Mesenchymal stem cell (in vitro differentiated cells and primary cell): ENCODE data around the gene SIRPD.

ENCODE experiments used
- DNase-seq: peaks from one replicate; pipeline ENCODE4 v3.0.0-alpha.2; 2013
- H2AFZ ChIP-seq: one replicate; pipeline ENCODE4 v1.6.1; 2013; ENCODE audit warnings: low read depth, mild to moderate bottlenecking, control low read depth, inconsistent platforms, low read length, moderate library complexity
- H2AK5ac ChIP-seq: 2 replicates; pipeline ENCODE4 v1.6.1; 2013; ENCODE audit warnings: low read length, moderate library complexity, mild to moderate bottlenecking, inconsistent platforms; ENCODE audit not compliant: severe bottlenecking
- H2BK120ac ChIP-seq: one replicate; pipeline ENCODE4 v1.6.1; 2013; ENCODE audit warnings: low read depth, mild to moderate bottlenecking, inconsistent platforms, low read length, moderate library complexity
- H2BK12ac ChIP-seq, 2 experiments: one replicate each; pipeline ENCODE4 v1.6.1; 2013; ENCODE audit warnings: inconsistent platforms in 2 of 2, low read length in 2 of 2, mild to moderate bottlenecking in 2 of 2, moderate library complexity in 2 of 2, control low read depth in 1 of 2
- H2BK15ac ChIP-seq: one replicate; pipeline ENCODE4 v1.6.1; 2013; ENCODE audit warnings: mild to moderate bottlenecking, low read depth, inconsistent platforms; ENCODE audit not compliant: poor library complexity, severe bottlenecking
- H2BK5ac ChIP-seq: 2 replicates; pipeline ENCODE4 v1.6.1; 2013; ENCODE audit warnings: low read depth, mild to moderate bottlenecking, low read length, control low read depth, inconsistent platforms; ENCODE audit not compliant: poor library complexity, severe bottlenecking
- H3K14ac ChIP-seq, 2 experiments: one replicate each; pipeline ENCODE4 v1.6.1; 2013; ENCODE audit warnings: inconsistent platforms in 2 of 2, low read length in 2 of 2, control low read depth in 1 of 2, mild to moderate bottlenecking in 1 of 2, moderate library complexity in 1 of 2
- H3K18ac ChIP-seq, 2 experiments: one replicate each; pipeline ENCODE4 v1.6.1; 2013; ENCODE audit warnings: inconsistent platforms in 2 of 2, low read length in 2 of 2, control low read depth in 1 of 2, low read depth in 1 of 2, mild to moderate bottlenecking in 1 of 2
- H3K23ac ChIP-seq, 2 experiments: one replicate each; pipeline ENCODE4 v1.6.1; 2013; ENCODE audit warnings: inconsistent platforms in 2 of 2, low read length in 2 of 2, mild to moderate bottlenecking in 2 of 2, moderate library complexity in 2 of 2, control low read depth in 1 of 2
- H3K27ac ChIP-seq: 2 replicates; pipeline ENCODE4 v1.5.1; 2013; ENCODE audit warnings: mild to moderate bottlenecking, moderate library complexity, low read length, control low read depth, inconsistent platforms; ENCODE audit not compliant: poor library complexity, severe bottlenecking
- H3K27me3 ChIP-seq, 2 experiments: 2 replicates each; pipeline versions ENCODE4 v1.6.1 to v1.7.0; 2013; ENCODE audit warnings: low read length in 2 of 2, mild to moderate bottlenecking in 2 of 2, moderate library complexity in 2 of 2, control low read depth in 1 of 2, inconsistent platforms in 1 of 2; ENCODE audit not compliant: control insufficient read depth in 1 of 2, insufficient read depth in 1 of 2
- H3K36me3 ChIP-seq, 2 experiments: 2 replicates each; pipeline versions ENCODE4 v1.6.1 to v1.7.0; 2013; ENCODE audit warnings: low read length in 2 of 2, control low read depth in 1 of 2, inconsistent platforms in 1 of 2, low read depth in 1 of 2, mild to moderate bottlenecking in 1 of 2; ENCODE audit not compliant: insufficient read depth in 2 of 2, control insufficient read depth in 1 of 2
- H3K4ac ChIP-seq, 2 experiments: one replicate each; pipeline ENCODE4 v1.6.1; 2013; ENCODE audit warnings: inconsistent platforms in 2 of 2, low read length in 2 of 2, mild to moderate bottlenecking in 2 of 2, moderate library complexity in 2 of 2, control low read depth in 1 of 2, low read depth in 1 of 2
- H3K4me1 ChIP-seq: 2 replicates; pipeline ENCODE4 v1.6.1; 2013; ENCODE audit warnings: low read depth, low read length, control low read depth; ENCODE audit not compliant: control insufficient read depth, insufficient read depth
- H3K4me2 ChIP-seq: 2 replicates; pipeline ENCODE4 v1.6.1; 2013; ENCODE audit warnings: low read length, mild to moderate bottlenecking, inconsistent platforms; ENCODE audit not compliant: poor library complexity, severe bottlenecking
- H3K4me3 ChIP-seq, 2 experiments: 2 replicates each; pipeline versions ENCODE4 v1.5.1 to v1.7.0; 2013; ENCODE audit warnings: low read length in 2 of 2, mild to moderate bottlenecking in 2 of 2, control low read depth in 1 of 2, low read depth in 1 of 2; ENCODE audit not compliant: insufficient read depth in 1 of 2
- H3K79me1 ChIP-seq: replicated peaks from 2 replicates; pipeline ENCODE4 v1.6.1; 2013; ENCODE audit warnings: mild to moderate bottlenecking, control low read depth, low read length, inconsistent platforms; ENCODE audit not compliant: poor library complexity, severe bottlenecking
- H3K9ac ChIP-seq: 2 replicates; pipeline ENCODE4 v1.7.0; 2013; ENCODE audit warnings: mild to moderate bottlenecking, low read length, moderate library complexity
- H3K9me3 ChIP-seq: 2 replicates; pipeline ENCODE4 v1.7.0; 2013; ENCODE audit warnings: mild to moderate bottlenecking, low read length; ENCODE audit not compliant: control insufficient read depth
- H4K8ac ChIP-seq: one replicate; pipeline ENCODE4 v1.6.1; 2013; ENCODE audit warnings: inconsistent platforms, mild to moderate bottlenecking, low read length, moderate library complexity
- H4K91ac ChIP-seq: one replicate; pipeline ENCODE4 v1.6.1; 2013; ENCODE audit warnings: mild to moderate bottlenecking, low read length, inconsistent platforms
- WGBS: methylation state at CpG from one replicate; pipeline ENCODE4 v1.1.7; 2013; ENCODE audit warnings: mixed read lengths; 5-methylcytosine and 5-hydroxymethylcytosine counted together

Gene SIRPD

GRCh38 chr20:1494436-1494835 lies 63.1 kb downstream of the SIRPD start:
- Histone ChIP-seq H3K79me1 (no peaks in the 10 kb centered on the region), H2AK5ac (no peak overlapping the region), H3K9ac (no peak overlapping the region), H3K4ac (no peak overlapping the region), H2BK12ac (no peak overlapping the region), H2BK5ac (no peak overlapping the region), H4K91ac (no peak overlapping the region), H2BK120ac (no peak overlapping the region), H2BK15ac (no peak overlapping the region), H3K27me3 (peaks cover 27 to 38% of the 10 kb centered on the region in 2 experiments), H3K4me2 (no peak overlapping the region), H3K27ac (no peak overlapping the region), H4K8ac (no peak overlapping the region), H3K18ac (no peak overlapping the region), H3K4me1 (no peaks in the 10 kb centered on the region), H3K4me3 (no peak overlapping the region), H3K23ac (no peak overlapping the region), H3K14ac (no peak overlapping the region), H2AFZ (no peak overlapping the region), H3K9me3 (peaks cover 5% of the 10 kb centered on the region), H3K36me3 (no peaks in the 10 kb centered on the region)
- no peak for DNase-seq
- WGBS = 23% methylated on average over 3 of the region's 3 CpGs

GRCh38 chr20:1493536-1493935 lies 64.0 kb downstream of the SIRPD start:
- Histone ChIP-seq H3K23ac (no peak overlapping the region), H3K18ac (no peak overlapping the region), H2BK12ac (no peak overlapping the region), H3K79me1 (no peaks in the 10 kb centered on the region), H2BK5ac (no peak overlapping the region), H3K4ac (no peak overlapping the region), H3K27ac (no peak overlapping the region), H3K9me3 (peaks cover 5% of the 10 kb centered on the region), H4K91ac (no peak overlapping the region), H3K9ac (no peak overlapping the region), H2BK15ac (no peak overlapping the region), H3K36me3 (no peaks in the 10 kb centered on the region), H3K4me1 (no peaks in the 10 kb centered on the region), H2AK5ac (no peak overlapping the region), H3K4me2 (no peak overlapping the region), H4K8ac (no peak overlapping the region), H3K27me3 (peaks cover 27 to 33% of the 10 kb centered on the region in 2 experiments), H2BK120ac (no peak overlapping the region), H3K14ac (no peak overlapping the region), H2AFZ (no peak overlapping the region), H3K4me3 (no peak overlapping the region)
- DNase-seq = no peak
- WGBS = 67% methylated on average over 1 of the region's 1 CpG

- 74% methylated on average over 2 of the region's 2 CpGs for WGBS
- Histone ChIP-seq H3K4me2 (no peak overlapping the region), H2BK15ac (no peak overlapping the region)
These were observed 65.5 kb downstream of the SIRPD start for GRCh38 chr20:1491860-1492642.

GRCh38 chr20:1491281-1491840 lies 66.1 kb downstream of the SIRPD start, which contains the start of gene SIRPB2:
TSS of gene SIRPB2 (minus strand) at chr20:1491420. CDS start at chr20:1491359, 61 bp downstream.
- Histone ChIP-seq H2BK5ac (no peak within 1 kb of the TSS), H2BK12ac (no peak within 1 kb of the TSS), H3K23ac (no peak within 1 kb of the TSS), H3K9me3 (peaks cover 5% of the 10 kb centered on the region), H3K79me1 (no peaks in the 10 kb centered on the region), H3K36me3 (no peaks in the 10 kb centered on the region), H2AFZ (no peak within 1 kb of the TSS), H4K8ac (no peak within 1 kb of the TSS), H3K27me3 (peaks cover 27 to 38% of the 10 kb centered on the region in 2 experiments), H3K14ac (no peak within 1 kb of the TSS), H2BK120ac (no peak within 1 kb of the TSS), H3K9ac (no peak within 1 kb of the TSS), H2AK5ac (no peak within 1 kb of the TSS), H3K4me2 (no peak within 1 kb of the TSS), H3K27ac (no peak within 1 kb of the TSS), H3K18ac (no peak within 1 kb of the TSS), H3K4me3 (no peak within 1 kb of the TSS), H2BK15ac (no peak within 1 kb of the TSS), H3K4ac (no peak within 1 kb of the TSS), H4K91ac (no peak within 1 kb of the TSS), H3K4me1 (no peaks in the 10 kb centered on the region)
- DNase-seq = no peak
- 92% methylated on average over 9 of the region's 11 CpGs for WGBS

More at GRCh38 chr20:1491860-1492642, 65.5 kb downstream of the SIRPD start:
- no peak for DNase-seq
- no peak overlapping the region for H4K91ac ChIP-seq
- no peak overlapping the region for H3K4ac ChIP-seq
- no peak overlapping the region for H3K4me3 ChIP-seq
- no peak overlapping the region for H3K23ac ChIP-seq
- no peak overlapping the region for H4K8ac ChIP-seq
- H3K27ac ChIP-seq = no peak overlapping the region
- H2AK5ac ChIP-seq = no peak overlapping the region
- H3K9ac ChIP-seq = no peak overlapping the region
- no peak overlapping the region for H2BK12ac ChIP-seq
- no peak overlapping the region for H3K18ac ChIP-seq
- H3K79me1 ChIP-seq = no peaks in the 10 kb centered on the region
- no peak overlapping the region for H2BK120ac ChIP-seq
- no peak overlapping the region for H3K14ac ChIP-seq
- H2BK5ac ChIP-seq = no peak overlapping the region
- peaks cover 27 to 38% of the 10 kb centered on the region in 2 experiments for H3K27me3 ChIP-seq
- no peak overlapping the region for H2AFZ ChIP-seq
- peaks cover 5% of the 10 kb centered on the region for H3K9me3 ChIP-seq
- no peaks in the 10 kb centered on the region for H3K36me3 ChIP-seq
- H3K4me1 ChIP-seq = no peaks in the 10 kb centered on the region
